Activated T-helper 1 cell treated with Interleukin-2 at 50 U/mL for 16 hours (primary cell): ENCODE measurements around the gene ORAI2.
A peak's percentile ranks its signal among the peaks of the same experiment; 100 is the strongest.
"Not testable (repeated sequence)": the region's sequence is repeated elsewhere in the genome, so short reads cannot be mapped to it uniquely, and the experiment has no call there.

Experiments
- DNase-seq: peaks from one replicate; pipeline ENCODE4 v3.0.0-alpha.2; 2020; ENCODE audit warnings: low read depth

ORAI2 gene

DNA sequence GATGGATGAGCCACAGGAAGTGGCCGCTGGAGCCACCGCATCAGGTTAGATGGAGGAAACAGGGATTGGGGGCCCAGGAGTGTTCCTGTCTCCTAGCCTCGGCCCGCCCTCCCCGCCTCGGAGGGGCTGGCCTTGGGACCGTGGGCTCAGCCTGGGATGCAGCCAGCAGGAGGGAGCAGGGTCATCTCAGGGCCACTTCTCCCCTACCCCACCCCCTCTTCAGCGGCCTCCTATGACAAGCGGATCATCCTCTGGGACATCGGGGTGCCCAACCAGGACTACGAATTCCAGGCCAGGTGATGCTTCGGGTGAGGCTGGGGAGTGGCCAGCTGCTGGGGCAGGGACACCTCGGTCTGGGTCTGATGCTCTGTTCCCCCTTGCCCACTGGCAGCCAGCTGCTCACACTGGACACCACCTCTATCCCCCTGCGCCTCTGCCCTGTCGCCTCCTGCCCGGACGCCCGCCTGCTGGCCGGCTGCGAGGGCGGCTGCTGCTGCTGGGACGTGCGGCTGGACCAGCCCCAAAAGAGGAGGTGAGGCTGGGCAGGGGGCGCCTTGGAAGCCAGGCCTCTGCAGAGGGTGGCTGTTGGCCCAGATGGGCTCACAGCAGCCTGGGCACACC lies 36.1 kb downstream of the ORAI2 start:
- DNase-seq = no peak

DNA sequence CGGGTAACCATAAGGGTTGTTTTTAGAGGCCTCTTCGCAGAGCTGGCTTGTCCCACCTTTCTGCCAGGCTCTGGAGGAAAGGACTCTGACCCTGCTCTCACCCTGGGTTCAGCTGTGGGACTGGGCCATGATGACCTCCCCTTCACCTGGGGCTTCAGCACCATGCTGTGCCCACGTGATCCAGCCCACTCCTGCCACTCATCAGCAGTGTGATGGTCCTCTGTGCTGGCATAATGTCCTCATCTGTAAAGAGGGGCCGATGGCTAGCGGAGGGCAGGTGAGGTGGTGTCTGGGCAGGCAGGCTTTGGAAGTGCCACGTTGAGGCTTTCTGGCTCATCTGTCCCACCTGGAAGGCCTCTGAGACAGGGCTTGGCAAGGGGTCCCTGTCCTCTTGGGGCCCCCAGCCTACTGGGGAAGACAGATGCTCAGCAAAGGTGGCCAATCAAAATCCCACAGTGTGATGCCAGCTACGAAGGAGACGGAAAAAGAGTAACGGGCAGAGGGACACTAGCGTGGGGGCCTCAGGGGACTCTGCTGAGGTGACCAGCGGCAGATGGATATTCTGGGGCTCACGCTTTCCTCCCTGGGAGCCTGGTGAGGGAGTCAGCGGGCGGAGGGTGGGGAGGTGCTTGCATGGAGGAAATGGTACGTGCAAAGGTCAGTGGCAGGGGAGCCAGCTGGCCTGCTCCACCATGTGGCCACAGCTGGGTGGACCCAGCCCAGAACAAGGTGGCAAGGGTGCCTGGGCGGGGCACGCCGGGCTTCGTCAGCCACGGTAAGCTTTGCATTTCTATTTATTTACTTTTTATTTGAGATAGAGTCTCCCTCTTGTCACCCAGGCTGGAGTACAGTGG lies 36.8 kb downstream of the ORAI2 start:
- DNase-seq = no peak

- no peak for DNase-seq
Observed at GRCh38 chr7:102471791-102472125, 38.4 kb downstream of the ORAI2 start.

GRCh38 chr7:102472126-102473041 lies 39.0 kb downstream of the ORAI2 start:
- no peak for DNase-seq

DNA sequence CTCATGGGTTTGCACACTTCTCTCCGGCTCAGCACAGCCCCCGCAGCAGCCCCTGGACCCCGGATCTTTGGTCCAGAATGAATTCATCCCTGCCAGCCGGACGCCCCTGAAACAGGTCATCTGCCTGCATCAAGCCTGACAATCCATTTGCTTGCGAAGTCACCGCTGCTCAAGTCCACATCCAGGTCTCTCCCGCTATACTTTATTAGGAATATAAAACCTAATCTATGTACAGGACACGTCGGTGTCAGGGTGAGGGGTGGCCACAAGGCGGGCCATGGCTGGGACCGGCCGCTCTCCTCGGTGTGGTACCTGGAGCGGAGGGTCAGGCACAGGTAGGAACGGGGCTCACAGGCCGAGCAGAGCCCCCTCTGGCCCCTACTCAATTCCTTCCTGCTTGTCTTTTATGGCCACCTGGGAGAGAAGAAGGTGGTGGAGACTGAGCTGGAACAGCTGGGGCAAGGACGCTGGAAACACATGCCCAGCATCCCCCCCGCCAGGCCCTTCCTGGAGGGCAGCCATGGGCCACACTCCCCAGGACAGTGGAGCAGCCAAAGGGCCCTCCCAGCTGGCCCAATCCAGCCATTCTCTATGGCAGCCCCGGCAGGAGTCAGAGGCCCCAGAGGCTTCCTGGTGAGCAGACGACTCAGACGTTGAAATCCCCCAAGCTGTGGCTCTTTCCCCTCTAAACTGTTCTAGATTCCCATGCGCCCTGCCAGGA lies 40.1 kb downstream of the ORAI2 start:
- DNase-seq = no peak

- not testable (repeated sequence) for DNase-seq
Observed at GRCh38 chr7:102474116-102474515, 40.7 kb downstream of the ORAI2 start.

- not testable (repeated sequence) for DNase-seq
Observed at GRCh38 chr7:102474736-102475435, 41.5 kb downstream of the ORAI2 start.

- DNase-seq = peak; percentile 96
Observed at GRCh38 chr7:102478314-102479208, 45.2 kb downstream of the ORAI2 start, which contains the start of gene POLR2J. Gene POLR2J (minus strand): TSS chr7:102478922. CDS start chr7:102478860, 62 bp downstream.

DNA sequence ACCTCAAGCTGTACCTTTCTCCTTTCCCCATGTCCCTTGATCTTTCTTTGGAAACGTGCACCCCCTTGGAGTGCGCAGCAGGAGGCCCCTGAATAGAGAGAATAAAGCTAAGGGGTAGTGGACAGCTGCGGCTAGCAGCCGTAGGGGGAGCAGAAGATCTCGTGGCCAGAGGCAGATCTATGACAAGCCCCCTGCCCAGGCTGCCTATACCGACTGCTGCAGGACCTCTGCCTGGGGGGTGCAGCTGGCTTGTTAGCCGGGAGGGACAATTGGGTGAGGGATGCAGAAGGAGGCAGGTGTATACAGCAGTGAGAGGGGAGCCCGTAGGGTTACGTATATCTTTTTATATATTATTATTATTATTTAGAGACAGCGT lies 45.8 kb downstream of the ORAI2 start:
- not testable (repeated sequence) for DNase-seq

DNA sequence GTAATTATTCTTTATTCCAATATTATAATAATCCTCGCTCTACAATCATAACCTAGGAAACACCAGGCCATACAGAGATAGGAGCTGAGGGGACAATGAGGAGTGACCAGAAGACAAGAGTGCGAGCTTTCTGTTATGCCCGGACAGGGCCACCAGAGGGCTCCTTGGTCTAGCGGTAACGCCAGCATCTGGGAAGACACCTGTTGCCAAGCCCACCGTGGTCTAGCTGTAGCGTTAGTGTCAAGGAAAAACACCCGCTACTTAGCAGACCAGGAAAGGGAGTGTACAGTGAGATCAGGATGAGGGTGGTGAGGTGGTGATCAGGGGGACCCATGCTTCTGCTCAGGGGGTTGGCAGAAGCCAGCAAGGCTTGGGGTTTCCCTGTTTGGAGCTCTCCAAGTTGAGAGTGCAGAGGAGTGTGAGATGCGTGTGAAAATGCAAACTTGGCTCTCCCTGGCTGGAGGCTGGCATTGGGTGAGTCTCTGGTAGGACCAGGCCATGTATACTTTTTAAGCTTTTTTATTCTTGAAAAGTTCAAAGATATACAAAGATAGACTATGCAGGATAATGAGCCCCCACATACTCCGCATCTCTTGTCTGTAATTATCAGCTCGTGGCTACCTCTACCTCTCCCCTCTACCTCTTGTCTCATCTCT lies 46.7 kb downstream of the ORAI2 start:
- DNase-seq = not testable (repeated sequence)

- DNase-seq = not testable (repeated sequence)
Observed at GRCh38 chr7:102481962-102482361, 48.6 kb downstream of the ORAI2 start.

DNA sequence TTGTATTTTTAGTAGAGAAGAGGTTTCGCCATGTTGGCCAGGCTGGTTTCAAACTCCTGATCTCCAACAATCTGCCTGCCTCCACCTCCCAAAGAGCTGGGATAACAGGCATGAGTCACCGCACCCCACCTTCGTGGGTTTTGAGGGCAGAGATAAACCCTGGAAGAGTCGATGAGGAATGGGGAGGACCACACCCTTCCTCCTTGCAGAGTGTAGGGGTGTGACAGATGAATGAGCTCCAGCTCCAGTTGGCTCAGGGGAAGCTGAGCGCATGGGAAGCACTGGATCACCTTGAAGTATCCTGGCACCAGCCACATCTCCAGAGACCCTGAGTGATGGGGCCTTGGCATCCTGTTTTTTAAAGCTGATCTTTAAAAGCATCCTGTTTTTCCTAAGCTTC lies 50.9 kb downstream of the ORAI2 start:
- not testable (repeated sequence) for DNase-seq

DNA sequence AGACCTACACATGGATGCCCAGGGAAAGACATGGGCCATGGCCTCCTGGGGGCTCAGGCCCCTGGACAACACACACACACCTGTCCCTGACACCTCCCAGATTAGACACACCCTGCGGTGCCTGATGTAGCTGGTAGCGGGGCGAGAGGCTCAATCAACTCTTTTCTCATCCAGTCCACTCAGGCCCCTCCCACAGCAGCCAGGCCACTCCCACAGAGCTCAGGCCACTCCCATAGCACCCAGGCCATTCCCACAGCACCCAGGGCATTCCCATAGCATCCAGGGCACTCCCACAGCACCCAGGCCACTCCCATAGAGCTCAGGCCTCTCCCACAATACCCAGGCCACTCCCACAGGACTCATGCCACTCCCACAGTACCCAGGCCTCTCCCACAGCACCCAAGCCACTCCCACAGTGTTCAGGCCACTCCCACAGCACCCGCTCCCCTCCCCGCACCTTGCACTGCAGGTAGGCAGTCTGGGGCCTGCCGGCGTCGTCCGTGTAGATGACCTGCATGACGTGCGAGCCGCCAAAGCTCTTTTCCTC lies 57.2 kb downstream of the ORAI2 start:
- DNase-seq = not testable (repeated sequence)

GRCh38 chr7:102493220-102493935 lies 60.0 kb downstream of the ORAI2 start:
- not testable (repeated sequence) for DNase-seq

DNA sequence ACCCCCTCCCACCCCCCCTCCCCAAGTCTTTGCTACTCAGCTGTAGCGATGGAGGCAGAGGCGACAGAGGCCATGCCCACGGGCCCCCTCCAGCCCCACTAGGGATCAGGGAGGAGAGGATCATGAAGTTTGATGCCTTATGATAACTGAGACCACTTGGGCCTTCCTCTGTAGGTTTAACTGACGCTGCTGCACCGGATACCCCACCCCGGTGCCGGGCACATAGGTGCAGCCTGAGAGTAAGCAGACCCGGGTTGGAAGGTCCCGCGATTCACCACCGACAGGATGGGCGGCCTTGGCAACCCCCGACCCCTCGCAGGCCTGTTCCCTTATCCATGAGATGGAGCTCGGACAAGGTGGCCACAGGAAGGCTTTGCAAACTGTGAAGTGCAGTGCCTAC lies 60.7 kb downstream of the ORAI2 start:
- not testable (repeated sequence) for DNase-seq

DNA sequence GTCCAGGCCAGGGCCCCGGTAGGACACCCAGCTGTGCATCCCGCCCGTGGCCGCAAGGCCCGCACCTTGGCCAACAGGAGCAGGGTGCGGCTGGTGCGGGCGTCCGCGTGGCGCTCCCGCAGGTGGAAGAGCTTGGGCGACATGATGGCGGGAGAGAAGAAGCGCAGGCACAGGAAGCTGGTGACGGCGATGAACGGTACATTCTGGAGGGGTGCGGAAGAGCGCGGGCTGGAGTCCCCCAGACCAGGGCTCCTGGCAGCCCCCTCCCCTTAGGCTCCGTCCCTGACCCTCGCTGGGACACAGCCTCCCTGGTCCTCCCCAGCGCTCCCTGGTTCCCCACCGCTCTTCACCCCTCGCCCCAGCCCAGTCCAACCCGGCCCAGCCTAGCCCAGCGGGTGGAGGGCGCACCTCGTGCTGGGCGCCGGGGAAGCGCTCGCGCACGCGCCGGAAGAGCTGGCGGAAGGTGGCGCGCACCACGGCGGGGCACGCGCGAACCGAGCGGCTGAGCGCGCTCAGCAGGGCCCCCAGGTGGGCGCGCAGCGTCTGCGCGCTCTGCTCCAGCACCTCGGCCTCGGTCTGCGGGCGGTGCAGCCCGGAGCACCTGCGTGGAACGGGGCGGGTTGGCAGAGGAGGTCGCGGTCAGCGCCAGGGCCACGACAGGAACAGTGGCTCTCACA lies 61.2 kb downstream of the ORAI2 start:
- not testable (repeated sequence) for DNase-seq

DNA sequence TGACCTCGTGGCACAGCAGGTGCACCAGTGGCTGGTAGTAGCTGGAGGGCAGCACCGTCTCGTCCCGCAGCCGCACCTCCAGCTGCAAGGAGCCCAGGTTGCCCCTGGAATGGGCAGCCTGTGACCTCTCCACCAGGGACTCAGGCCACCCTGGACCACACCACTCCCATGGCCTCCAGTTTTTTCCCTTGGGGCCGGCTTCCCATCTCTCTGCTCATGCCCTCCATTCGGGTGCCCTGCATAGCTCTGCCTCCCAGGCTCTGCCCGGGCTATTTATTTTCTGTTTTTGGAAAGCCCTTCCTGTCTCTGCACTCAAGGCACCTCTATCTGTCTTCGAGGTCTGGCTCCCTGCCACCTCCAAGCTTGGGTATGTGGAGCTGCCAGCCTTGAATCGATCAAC lies 63.5 kb downstream of the ORAI2 start:
- DNase-seq = not testable (repeated sequence)

DNA sequence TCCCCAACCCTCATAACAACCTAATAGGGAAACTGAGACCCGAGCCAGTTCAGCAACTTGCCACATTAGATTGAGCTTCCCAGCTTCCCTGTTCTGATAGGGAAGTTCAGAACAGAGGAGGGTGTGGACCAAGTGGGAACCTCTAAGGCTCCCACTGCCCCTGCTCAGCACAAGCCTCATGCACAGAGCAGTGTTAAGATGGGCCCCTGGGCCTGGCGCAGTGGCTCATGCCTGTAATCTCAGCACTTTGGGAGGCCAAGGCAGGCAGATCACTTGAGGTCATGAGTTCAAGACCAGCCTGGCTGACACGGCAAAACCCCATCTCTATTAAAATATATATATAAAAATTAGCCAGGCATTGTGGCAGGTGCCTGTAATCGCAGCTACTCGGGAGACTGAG lies 63.9 kb downstream of the ORAI2 start:
- DNase-seq = not testable (repeated sequence)
